Smooth muscle cell (in vitro differentiated cells): ENCODE data around the gene EDNRA. TPM values are rescaled to one million over a fixed set of nuclear protein-coding genes. Genes with fewer than 3 reads are reported as not detected.

Experiments
- DNase-seq: peaks from one replicate; lab custom pipeline; 2025; ENCODE audit not compliant: unreplicated experiment; lab: John Stamatoyannopoulos, UW
- H2AFZ ChIP-seq: fragments of 200-600 bp; sonication (generic); 2 replicates; pipeline ENCODE4 v1.6.0; 2016; ENCODE audit warnings: antibody characterized with exemption, low read depth, mild to moderate bottlenecking
- H3F3A ChIP-seq: fragments of 200-600 bp; sonication (generic); 2 replicates; pipeline ENCODE4 v1.6.0; 2017; ENCODE audit warnings: antibody characterized with exemption, low read depth
- H3K27ac ChIP-seq: fragments of 200-600 bp; sonication (generic); 2 replicates; pipeline ENCODE4 v1.5.1; 2016; ENCODE audit warnings: low read depth, mild to moderate bottlenecking
- H3K27me3 ChIP-seq: fragments of 200-600 bp; sonication (generic); 2 replicates; pipeline ENCODE4 v1.6.1; 2016; ENCODE audit warnings: low read depth, mild to moderate bottlenecking
- H3K36me3 ChIP-seq: fragments of 200-600 bp; sonication (generic); 2 replicates; pipeline ENCODE4 v1.5.1; 2016; ENCODE audit warnings: low read depth
- H3K4me1 ChIP-seq: fragments of 200-600 bp; sonication (generic); 2 replicates; pipeline ENCODE4 v1.5.1; 2016; ENCODE audit warnings: low read depth
- H3K4me2 ChIP-seq: fragments of 200-600 bp; sonication (generic); 2 replicates; pipeline ENCODE4 v1.6.0; 2016; ENCODE audit warnings: mild to moderate bottlenecking
- H3K4me3 ChIP-seq: fragments of 200-600 bp; sonication (generic); 2 replicates; pipeline ENCODE4 v1.5.1; 2016; ENCODE audit warnings: mild to moderate bottlenecking
- H3K79me2 ChIP-seq: fragments of 200-600 bp; sonication (generic); 2 replicates; pipeline ENCODE4 v1.6.0; 2016; ENCODE audit warnings: low read depth, mild to moderate bottlenecking
- H3K9ac ChIP-seq: fragments of 200-600 bp; sonication (generic); 2 replicates; pipeline ENCODE4 v1.6.0; 2016; ENCODE audit warnings: low read depth
- H3K9me3 ChIP-seq: fragments of 200-600 bp; sonication (generic); replicated peaks from 2 replicates; pipeline ENCODE4 v1.5.1; 2016; ENCODE audit warnings: low read depth
- H4K20me1 ChIP-seq: fragments of 200-600 bp; sonication (generic); 2 replicates; pipeline ENCODE4 v1.6.0; 2016; ENCODE audit warnings: low read depth
- CTCF ChIP-seq: fragments of 200-600 bp; sonication (generic); IDR thresholded peaks from 2 replicates; pipeline ENCODE4 v1.5.1; 2017; ENCODE audit warnings: borderline replicate concordance, mild to moderate bottlenecking, antibody characterized with exemption; ENCODE audit not compliant: insufficient read depth, poor library complexity, severe bottlenecking
- WGBS: methylation state at CpG from one replicate; pipeline ENCODE4 v1.1.7; 2016; ENCODE audit warnings: low lambda C conversion rate; 5-methylcytosine and 5-hydroxymethylcytosine counted together
- polyA plus RNA-seq: library from polyadenylated mRNA; unstranded; fragments of >200 nt; fragmentation: Nextera tagmentation; extraction: Ambion mirVana; gene quantifications from 2 replicates; pipeline ENCODE4 v1.2.1, GENCODE V29; 2016
- total RNA-seq: library from RNA; depleted of rRNA; stranded (reverse); fragments of >200 nt; gene quantifications from 2 replicates; pipeline ENCODE4 v1.2.3, GENCODE V29; 2014

EDNRA gene
- total and polyA plus RNA-seq, 2 experiments from 2014 or later, result 4.8 to 8.6 TPM

GRCh38 chr4:147571036-147571770 lies 90.3 kb downstream of the EDNRA start:
- no peak for TF ChIP-seq CTCF
- Histone ChIP-seq H3K4me1 (no peaks in the 10 kb centered on the region), H3K4me2 (no peak overlapping the region), H3K9me3 (no peaks in the 10 kb centered on the region), H2AFZ (no peak overlapping the region), H3K27me3 (no peaks in the 10 kb centered on the region), H3K79me2 (no peaks in the 10 kb centered on the region), H3K4me3 (no peak overlapping the region), H3K9ac (no peak overlapping the region), H3K27ac (no peak overlapping the region), H3K36me3 (no peaks in the 10 kb centered on the region), H3F3A (no peaks in the 10 kb centered on the region), H4K20me1 (no peaks in the 10 kb centered on the region)
- WGBS, result 92% methylated on average over 5 of the region's 5 CpGs
- DNase-seq, result no peak

GRCh38 chr4:147576084-147576483 lies 95.2 kb downstream of the EDNRA start:
- 96% methylated on average over 3 of the region's 3 CpGs for WGBS
- H3K9ac ChIP-seq, result no peak overlapping the region
- H3K4me3 ChIP-seq, result no peak overlapping the region

GRCh38 chr4:147578051-147578476 lies 97.2 kb downstream of the EDNRA start:
- no peaks in the 10 kb centered on the region for H3K27me3 ChIP-seq
- no peak for DNase-seq
- H3K4me3 ChIP-seq, result no peak overlapping the region
- H3K36me3 ChIP-seq, result no peaks in the 10 kb centered on the region
- no peaks in the 10 kb centered on the region for H3K9me3 ChIP-seq
- H3K4me1 ChIP-seq, result no peaks in the 10 kb centered on the region
- 71% methylated on average over 6 of the region's 6 CpGs for WGBS
- no peak for TF ChIP-seq CTCF
- no peak overlapping the region for H3K9ac ChIP-seq
- no peaks in the 10 kb centered on the region for H4K20me1 ChIP-seq
- H3K4me2 ChIP-seq, result no peak overlapping the region
- H3K27ac ChIP-seq, result no peak overlapping the region
- H3K79me2 ChIP-seq, result no peaks in the 10 kb centered on the region
- H3F3A ChIP-seq, result no peaks in the 10 kb centered on the region
- no peak overlapping the region for H2AFZ ChIP-seq

More at GRCh38 chr4:147576084-147576483, 95.2 kb downstream of the EDNRA start:
- no peaks in the 10 kb centered on the region for H4K20me1 ChIP-seq
- no peak overlapping the region for H3K4me2 ChIP-seq
- TF ChIP-seq CTCF, result no peak
- H3K27ac ChIP-seq, result no peak overlapping the region
- H3K27me3 ChIP-seq, result no peaks in the 10 kb centered on the region
- no peaks in the 10 kb centered on the region for H3K79me2 ChIP-seq
- H3K36me3 ChIP-seq, result no peaks in the 10 kb centered on the region
- no peaks in the 10 kb centered on the region for H3F3A ChIP-seq
- no peak for DNase-seq
- H3K4me1 ChIP-seq, result no peaks in the 10 kb centered on the region
- H3K9me3 ChIP-seq, result no peaks in the 10 kb centered on the region
- no peak overlapping the region for H2AFZ ChIP-seq

- no peak overlapping the region for H3K27ac ChIP-seq
Measured at GRCh38 chr4:147578593-147578992, 97.7 kb downstream of the EDNRA start.

More at GRCh38 chr4:147578593-147578992, 97.7 kb downstream of the EDNRA start:
- no peaks in the 10 kb centered on the region for H3K4me1 ChIP-seq
- H3K79me2 ChIP-seq, result no peaks in the 10 kb centered on the region
- H3K9me3 ChIP-seq, result no peaks in the 10 kb centered on the region
- H3F3A ChIP-seq, result no peaks in the 10 kb centered on the region
- WGBS, result 84% methylated on average over 3 of the region's 3 CpGs
- H3K9ac ChIP-seq, result no peak overlapping the region
- no peak overlapping the region for H2AFZ ChIP-seq
- no peak overlapping the region for H3K4me3 ChIP-seq
- H3K27me3 ChIP-seq, result no peaks in the 10 kb centered on the region
- DNase-seq, result no peak
- H3K36me3 ChIP-seq, result no peaks in the 10 kb centered on the region
- no peak for TF ChIP-seq CTCF
- no peak overlapping the region for H3K4me2 ChIP-seq
- H4K20me1 ChIP-seq, result no peaks in the 10 kb centered on the region
